OCI-LY1 (cell line): Measurements from ENCODE around the gene LHX6.

Experiments
- H2AFZ ChIP-seq: fragments of 200-600 bp; sonication (generic), shearing (Covaris generic); 2 replicates; pipeline ENCODE4 v1.6.0; 2014; ENCODE audit warnings: antibody characterized with exemption, mild to moderate bottlenecking, low read length
- H3F3A ChIP-seq: fragments of 200-600 bp; sonication (generic), shearing (Covaris generic); 2 replicates; pipeline ENCODE4 v1.6.0; 2014; ENCODE audit warnings: mild to moderate bottlenecking, antibody characterized with exemption, low read length, moderate library complexity; ENCODE audit not compliant: insufficient read depth
- H3K27ac ChIP-seq: fragments of 200-600 bp; sonication (generic); 2 replicates; pipeline ENCODE4 v1.5.1; 2014; ENCODE audit warnings: low read length, mixed run types, mild to moderate bottlenecking, low read depth; ENCODE audit not compliant: poor library complexity, severe bottlenecking
- H3K27me3 ChIP-seq: fragments of 200-600 bp; sonication (generic); 2 replicates; pipeline ENCODE4 v1.6.0; 2014; ENCODE audit warnings: antibody characterized with exemption, mild to moderate bottlenecking, low read length, moderate library complexity; ENCODE audit not compliant: insufficient read depth
- H3K36me3 ChIP-seq: fragments of 200-600 bp; sonication (generic); 2 replicates; pipeline ENCODE4 v1.6.1; 2014; ENCODE audit warnings: mild to moderate bottlenecking, antibody characterized with exemption, low read length, moderate library complexity, mixed read lengths; ENCODE audit not compliant: insufficient read depth
- H3K4me1 ChIP-seq: fragments of 200-600 bp; sonication (generic); 2 replicates; pipeline ENCODE4 v1.5.1; 2014; ENCODE audit warnings: mild to moderate bottlenecking, low read length, moderate library complexity; ENCODE audit not compliant: insufficient read depth, severe bottlenecking
- H3K4me2 ChIP-seq: fragments of 200-600 bp; sonication (generic), shearing (Covaris generic); 2 replicates; pipeline ENCODE4 v1.6.1; 2014; ENCODE audit warnings: low read length
- H3K4me3 ChIP-seq: fragments of 200-600 bp; sonication (generic); 2 replicates; pipeline ENCODE4 v1.5.1; 2014; ENCODE audit warnings: low read length, low read depth, mild to moderate bottlenecking, mixed read lengths; ENCODE audit not compliant: poor library complexity, severe bottlenecking
- H3K79me2 ChIP-seq: fragments of 200-600 bp; shearing (Covaris generic); 2 replicates; pipeline ENCODE4 v1.6.1; 2016; ENCODE audit warnings: mixed run types, low read length, mixed read lengths; ENCODE audit not compliant: insufficient read depth
- H3K9ac ChIP-seq: fragments of 200-600 bp; sonication (generic), shearing (Covaris generic); 2 replicates; pipeline ENCODE4 v1.6.1; 2014; ENCODE audit warnings: mild to moderate bottlenecking, low read length, mixed read lengths
- H3K9me2 ChIP-seq: fragments of 200-600 bp; sonication (generic), shearing (Covaris generic); 2 replicates; pipeline ENCODE4 v1.6.1; 2014; ENCODE audit warnings: low read depth, mild to moderate bottlenecking, low read length, mixed read lengths
- H3K9me3 ChIP-seq: fragments of 200-600 bp; shearing (Covaris generic); 2 replicates; pipeline ENCODE4 v1.6.1; 2014; ENCODE audit warnings: low read length, mixed read lengths
- H4K20me1 ChIP-seq: fragments of 200-600 bp; sonication (generic), shearing (Covaris generic); 2 replicates; pipeline ENCODE4 v1.6.0; 2016; ENCODE audit warnings: mild to moderate bottlenecking, low read length; ENCODE audit not compliant: insufficient read depth
- EZH2 ChIP-seq: fragments of 200-600 bp; sonication (generic), shearing (Covaris generic); IDR thresholded peaks from 2 replicates; pipeline ENCODE4 v1.8.0; 2017; ENCODE audit warnings: borderline replicate concordance, mixed run types, mild to moderate bottlenecking, antibody characterized with exemption, low read length, moderate library complexity, mixed read lengths
- TF ChIP-seq, protein P1 (sequence below): fragments of 200-600 bp; sonication (generic), shearing (Covaris generic); IDR thresholded peaks from 2 replicates; pipeline ENCODE4 v1.5.1; 2017; ENCODE audit warnings: mild to moderate bottlenecking, antibody characterized with exemption, low read length, moderate library complexity, mixed read lengths

The LHX6 gene

GRCh38 chr9:122183501-122183900, 45.3 kb downstream of the LHX6 start:
- TF ChIP-seq, protein P1, sequence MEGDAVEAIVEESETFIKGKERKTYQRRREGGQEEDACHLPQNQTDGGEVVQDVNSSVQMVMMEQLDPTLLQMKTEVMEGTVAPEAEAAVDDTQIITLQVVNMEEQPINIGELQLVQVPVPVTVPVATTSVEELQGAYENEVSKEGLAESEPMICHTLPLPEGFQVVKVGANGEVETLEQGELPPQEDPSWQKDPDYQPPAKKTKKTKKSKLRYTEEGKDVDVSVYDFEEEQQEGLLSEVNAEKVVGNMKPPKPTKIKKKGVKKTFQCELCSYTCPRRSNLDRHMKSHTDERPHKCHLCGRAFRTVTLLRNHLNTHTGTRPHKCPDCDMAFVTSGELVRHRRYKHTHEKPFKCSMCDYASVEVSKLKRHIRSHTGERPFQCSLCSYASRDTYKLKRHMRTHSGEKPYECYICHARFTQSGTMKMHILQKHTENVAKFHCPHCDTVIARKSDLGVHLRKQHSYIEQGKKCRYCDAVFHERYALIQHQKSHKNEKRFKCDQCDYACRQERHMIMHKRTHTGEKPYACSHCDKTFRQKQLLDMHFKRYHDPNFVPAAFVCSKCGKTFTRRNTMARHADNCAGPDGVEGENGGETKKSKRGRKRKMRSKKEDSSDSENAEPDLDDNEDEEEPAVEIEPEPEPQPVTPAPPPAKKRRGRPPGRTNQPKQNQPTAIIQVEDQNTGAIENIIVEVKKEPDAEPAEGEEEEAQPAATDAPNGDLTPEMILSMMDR: no peak
- TF ChIP-seq EZH2: no peak

GRCh38 chr9:122180633-122181032, 48.1 kb downstream of the LHX6 start:
- TF ChIP-seq, protein P1: no peak
- Histone ChIP-seq H3K4me1 (no peaks in the 10 kb centered on the region), H3F3A (no peaks in the 10 kb centered on the region), H4K20me1 (no peaks in the 10 kb centered on the region), H3K9me2 (no peaks in the 10 kb centered on the region), H3K27ac (no peak overlapping the region), H3K9me3 (no peaks in the 10 kb centered on the region), H3K27me3 (0 out of 2 replicates have a peak, but pooled peaks cover 8% of the 10 kb centered on the region), H3K4me3 (no peak overlapping the region), H3K36me3 (no peaks in the 10 kb centered on the region), H3K4me2 (no peak overlapping the region), H3K9ac (no peak overlapping the region), H3K79me2 (no peaks in the 10 kb centered on the region), H2AFZ (no peak overlapping the region)

More at GRCh38 chr9:122183501-122183900, 45.3 kb downstream of the LHX6 start:
- H2AFZ ChIP-seq: no peak overlapping the region
- H3K27ac ChIP-seq: no peak overlapping the region
- H3K4me2 ChIP-seq: no peak overlapping the region
- no peaks in the 10 kb centered on the region for H3K9me3 ChIP-seq
- H3K4me1 ChIP-seq: no peaks in the 10 kb centered on the region
- H3K9ac ChIP-seq: no peak overlapping the region
- H3K79me2 ChIP-seq: no peaks in the 10 kb centered on the region
- H3K4me3 ChIP-seq: no peak overlapping the region
- no peaks in the 10 kb centered on the region for H4K20me1 ChIP-seq
- H3K9me2 ChIP-seq: no peaks in the 10 kb centered on the region
- H3K36me3 ChIP-seq: no peaks in the 10 kb centered on the region
- 0 out of 2 replicates have a peak, but pooled peaks cover 3% of the 10 kb centered on the region for H3K27me3 ChIP-seq
- H3F3A ChIP-seq: no peaks in the 10 kb centered on the region

GRCh38 chr9:122179690-122180074, 49.1 kb downstream of the LHX6 start:
- no peaks in the 10 kb centered on the region for H3F3A ChIP-seq
- TF ChIP-seq EZH2: no peak
- TF ChIP-seq, protein P1: no peak
- no peaks in the 10 kb centered on the region for H4K20me1 ChIP-seq
- H3K27ac ChIP-seq: no peak overlapping the region
- no peaks in the 10 kb centered on the region for H3K79me2 ChIP-seq
- H3K4me1 ChIP-seq: no peaks in the 10 kb centered on the region
- no peak overlapping the region for H3K4me2 ChIP-seq
- H3K27me3 ChIP-seq: 0 out of 2 replicates have a peak, but pooled peaks cover 8% of the 10 kb centered on the region
- no peak overlapping the region for H3K4me3 ChIP-seq
- H3K9me2 ChIP-seq: no peaks in the 10 kb centered on the region
- H3K9ac ChIP-seq: no peak overlapping the region
- no peaks in the 10 kb centered on the region for H3K9me3 ChIP-seq
- no peak overlapping the region for H2AFZ ChIP-seq
- no peaks in the 10 kb centered on the region for H3K36me3 ChIP-seq
